ENCODE data around the gene NOSTRIN.

NOSTRIN gene

GRCh38 chr2:168781191-168781817, 21.1 kb upstream of the NOSTRIN start:
- H3K4me2 ChIP-seq (ENCODE audit: low read length) = no peak overlapping the region
- no peaks in the 10 kb centered on the region for H3K36me3 ChIP-seq (ENCODE audit: control insufficient read depth, insufficient read depth, low read length)
- H3K4me1 ChIP-seq = peaks cover 12% of the 10 kb centered on the region
- no peak for TF ChIP-seq CTCF (IDR thresholded peaks at IDR 0.05)
- H3K9ac ChIP-seq = no peak overlapping the region
- H3K4me3 ChIP-seq (ENCODE audit: low read depth, low read length) = no peak overlapping the region
- no peaks in the 10 kb centered on the region for H3K27me3 ChIP-seq (ENCODE audit: control insufficient read depth, insufficient read depth, low read length)
- H3K27ac ChIP-seq = no peak overlapping the region
- H2AFZ ChIP-seq = no peak overlapping the region
- no peaks in the 10 kb centered on the region for H3K79me2 ChIP-seq
- H3K9me3 ChIP-seq (ENCODE audit: control insufficient read depth, low read length) = no peaks in the 10 kb centered on the region

GRCh38 chr2:168782271-168782670, 20.2 kb upstream of the NOSTRIN start:
- no peak overlapping the region for H3K9ac ChIP-seq
- H3K36me3 ChIP-seq (ENCODE audit: control insufficient read depth, insufficient read depth, low read length) = no peaks in the 10 kb centered on the region
- TF ChIP-seq CTCF (IDR thresholded peaks at IDR 0.05) = no peak

GRCh38 chr2:168784993-168785392, 17.4 kb upstream of the NOSTRIN start:
- Histone ChIP-seq H3K27me3 (ENCODE audit: control insufficient read depth, insufficient read depth, low read length) (no peaks in the 10 kb centered on the region), H2AFZ (no peak overlapping the region), H3K4me1 (peaks cover 12% of the 10 kb centered on the region), H3K4me2 (ENCODE audit: low read length) (no peak overlapping the region), H3K79me2 (no peaks in the 10 kb centered on the region), H3K4me3 (ENCODE audit: low read depth, low read length) (no peak overlapping the region), H3K27ac (no peak overlapping the region), H3K36me3 (ENCODE audit: control insufficient read depth, insufficient read depth, low read length) (no peaks in the 10 kb centered on the region), H3K9me3 (ENCODE audit: control insufficient read depth, low read length) (no peaks in the 10 kb centered on the region), H3K9ac (no peak overlapping the region)
- TF ChIP-seq CTCF (IDR thresholded peaks at IDR 0.05) = no peak

More at GRCh38 chr2:168782271-168782670, 20.2 kb upstream of the NOSTRIN start:
- no peak overlapping the region for H3K27ac ChIP-seq
- H3K9me3 ChIP-seq (ENCODE audit: control insufficient read depth, low read length) = no peaks in the 10 kb centered on the region
- H3K4me3 ChIP-seq (ENCODE audit: low read depth, low read length) = no peak overlapping the region
- no peaks in the 10 kb centered on the region for H3K27me3 ChIP-seq (ENCODE audit: control insufficient read depth, insufficient read depth, low read length)
- H3K79me2 ChIP-seq = no peaks in the 10 kb centered on the region
- H3K4me1 ChIP-seq = peaks cover 12% of the 10 kb centered on the region
- H3K4me2 ChIP-seq (ENCODE audit: low read length) = no peak overlapping the region
- peak overlapping the region; percentile 67 for H2AFZ ChIP-seq

GRCh38 chr2:168787098-168787781, 15.2 kb upstream of the NOSTRIN start:
- no peaks in the 10 kb centered on the region for H3K27me3 ChIP-seq (ENCODE audit: control insufficient read depth, insufficient read depth, low read length)
- H3K4me2 ChIP-seq (ENCODE audit: low read length) = no peak overlapping the region
- no peaks in the 10 kb centered on the region for H3K9me3 ChIP-seq (ENCODE audit: control insufficient read depth, low read length)
- no peaks in the 10 kb centered on the region for H3K36me3 ChIP-seq (ENCODE audit: control insufficient read depth, insufficient read depth, low read length)
- H3K27ac ChIP-seq = no peak overlapping the region
- H2AFZ ChIP-seq = no peak overlapping the region
- H3K4me1 ChIP-seq = no peaks in the 10 kb centered on the region
- H3K4me3 ChIP-seq (ENCODE audit: low read depth, low read length) = no peak overlapping the region
- no peak overlapping the region for H3K9ac ChIP-seq
- no peaks in the 10 kb centered on the region for H3K79me2 ChIP-seq
- TF ChIP-seq CTCF (IDR thresholded peaks at IDR 0.05) = no peak
